ENCODE data around the gene ZFP69B.

- no peak for TF ChIP-seq POLR2A (IDR thresholded peaks at IDR 0.05; ENCODE audit: extremely low read depth, insufficient read length)
- TF ChIP-seq, protein P1, sequence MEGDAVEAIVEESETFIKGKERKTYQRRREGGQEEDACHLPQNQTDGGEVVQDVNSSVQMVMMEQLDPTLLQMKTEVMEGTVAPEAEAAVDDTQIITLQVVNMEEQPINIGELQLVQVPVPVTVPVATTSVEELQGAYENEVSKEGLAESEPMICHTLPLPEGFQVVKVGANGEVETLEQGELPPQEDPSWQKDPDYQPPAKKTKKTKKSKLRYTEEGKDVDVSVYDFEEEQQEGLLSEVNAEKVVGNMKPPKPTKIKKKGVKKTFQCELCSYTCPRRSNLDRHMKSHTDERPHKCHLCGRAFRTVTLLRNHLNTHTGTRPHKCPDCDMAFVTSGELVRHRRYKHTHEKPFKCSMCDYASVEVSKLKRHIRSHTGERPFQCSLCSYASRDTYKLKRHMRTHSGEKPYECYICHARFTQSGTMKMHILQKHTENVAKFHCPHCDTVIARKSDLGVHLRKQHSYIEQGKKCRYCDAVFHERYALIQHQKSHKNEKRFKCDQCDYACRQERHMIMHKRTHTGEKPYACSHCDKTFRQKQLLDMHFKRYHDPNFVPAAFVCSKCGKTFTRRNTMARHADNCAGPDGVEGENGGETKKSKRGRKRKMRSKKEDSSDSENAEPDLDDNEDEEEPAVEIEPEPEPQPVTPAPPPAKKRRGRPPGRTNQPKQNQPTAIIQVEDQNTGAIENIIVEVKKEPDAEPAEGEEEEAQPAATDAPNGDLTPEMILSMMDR (IDR thresholded peaks at IDR 0.05; ENCODE audit: low read depth, low read length), result no peak
Observed at GRCh38 chr1:40431385-40431784, 18.9 kb upstream of the ZFP69B start.

Data from NB4 (cell line).